Urothelium cell line (cell line): Measurements from ENCODE around the gene TEX2.
"Not testable (repeated sequence)": the region's sequence is repeated elsewhere in the genome, so short reads cannot be mapped to it uniquely, and the experiment has no call there.

Experiments used
- DNase-seq: peaks from one replicate; pipeline ENCODE4 v3.0.0; 2011; ENCODE audit warnings: low spot score, mixed read lengths
- FAIRE-seq: peaks from 2 replicates; lab custom pipeline; 2011; peaks lifted over from hg19 to GRCh38; lab: Jason Lieb, UNC

The TEX2 gene

DNA sequence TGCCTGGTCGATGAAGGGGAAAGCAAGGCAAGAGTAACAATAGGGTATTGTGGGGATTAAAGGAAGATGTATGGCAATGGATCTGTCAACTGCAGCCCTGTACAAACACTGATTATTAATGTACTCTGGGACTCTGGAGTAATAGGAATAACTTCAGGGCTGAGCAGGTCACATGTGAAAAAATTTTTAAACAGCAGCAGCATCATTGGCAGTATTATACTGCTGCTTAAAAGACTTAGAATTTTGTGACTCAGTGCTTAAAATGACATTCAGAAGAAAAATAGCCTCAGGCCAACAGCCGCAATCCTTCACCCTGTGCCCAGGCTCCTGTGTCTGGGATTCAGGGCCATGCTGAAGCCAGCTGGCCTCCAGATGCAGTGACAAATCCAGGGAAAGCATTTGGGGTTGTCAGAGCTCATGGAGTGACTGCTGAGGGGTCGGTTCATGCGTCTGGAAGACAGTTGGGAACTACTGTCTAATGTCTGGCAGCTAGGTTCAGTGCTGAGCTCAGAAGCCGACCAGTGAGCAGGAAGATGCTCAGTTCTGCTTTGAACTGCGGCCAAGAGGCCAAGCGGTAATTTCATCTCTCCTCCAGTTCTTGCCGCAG is 22.2 kb downstream of the TEX2 start:
- FAIRE-seq, result no peak
- DNase-seq, result no peak

DNA sequence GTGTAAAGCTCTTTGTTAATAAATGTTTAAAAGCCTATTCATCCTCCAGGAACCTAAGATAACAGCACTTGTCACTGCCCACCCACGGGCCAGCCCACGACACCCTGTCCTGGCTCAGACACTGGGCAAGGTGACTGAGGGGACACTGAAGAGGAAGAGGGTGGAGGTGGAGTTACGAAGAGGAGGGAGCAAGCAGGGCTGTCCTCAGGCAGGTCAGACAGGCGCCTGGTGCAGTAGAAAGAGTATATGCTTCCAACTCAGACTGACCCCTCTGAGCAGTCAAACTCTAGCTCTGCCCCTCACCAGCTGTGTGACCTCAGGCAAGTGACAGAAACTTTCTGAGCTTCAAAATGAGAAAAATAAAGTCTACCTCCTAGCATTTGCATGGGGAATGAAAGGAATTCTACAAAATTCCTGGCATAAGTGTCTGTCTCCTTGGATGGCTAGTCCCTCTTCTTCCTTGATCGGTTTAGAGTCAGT is 22.8 kb downstream of the TEX2 start:
- FAIRE-seq (no peak), DNase-seq (no peak)

DNA sequence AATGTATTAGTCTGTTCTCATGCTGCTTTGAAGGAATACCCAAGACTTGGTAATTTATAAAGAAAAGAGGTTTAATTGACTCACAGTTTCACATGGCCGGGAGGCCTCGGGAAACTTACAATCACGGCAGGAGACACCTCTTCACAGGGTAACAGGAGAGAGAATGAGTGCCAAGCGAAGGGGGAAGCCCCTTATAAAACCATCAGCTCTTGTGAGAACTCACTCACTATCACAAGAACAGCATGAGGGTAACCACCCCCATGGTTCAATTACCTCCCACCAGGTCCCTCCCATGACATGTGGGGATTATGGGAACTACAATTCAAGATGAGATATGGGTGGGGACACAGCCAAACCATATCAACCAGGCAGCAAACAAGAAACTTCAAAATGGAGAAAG is 24.6 kb downstream of the TEX2 start:
- FAIRE-seq, DNase-seq: not testable (repeated sequence)

DNA sequence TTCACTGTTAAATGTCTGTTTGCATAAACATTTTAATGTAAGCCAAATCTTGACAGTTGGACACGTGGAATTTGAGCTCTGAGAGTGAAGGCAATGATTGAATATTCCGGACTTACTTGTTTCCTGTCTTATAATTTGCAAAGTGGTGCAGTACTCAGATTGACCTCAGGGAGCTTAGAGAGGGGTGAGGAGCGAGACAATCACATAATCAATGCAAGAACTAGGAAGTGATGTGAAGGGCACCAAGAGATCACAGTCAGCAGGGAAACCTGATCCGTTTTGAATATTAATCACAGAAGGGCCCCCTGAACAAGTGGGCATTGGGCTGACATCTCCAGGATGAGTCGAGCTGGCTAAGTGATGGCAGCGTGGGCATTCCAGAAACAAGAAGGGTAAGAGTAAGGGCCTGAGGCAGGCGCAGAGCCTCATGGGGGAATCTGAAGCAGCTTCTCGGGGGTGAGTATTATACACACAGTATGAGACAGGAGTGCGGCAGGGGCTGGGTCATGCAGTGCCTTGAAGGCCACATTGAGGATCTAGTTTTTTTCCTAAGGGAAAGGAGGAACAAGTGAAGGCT is 26.1 kb downstream of the TEX2 start:
- FAIRE-seq (no peak), DNase-seq (no peak)

DNA sequence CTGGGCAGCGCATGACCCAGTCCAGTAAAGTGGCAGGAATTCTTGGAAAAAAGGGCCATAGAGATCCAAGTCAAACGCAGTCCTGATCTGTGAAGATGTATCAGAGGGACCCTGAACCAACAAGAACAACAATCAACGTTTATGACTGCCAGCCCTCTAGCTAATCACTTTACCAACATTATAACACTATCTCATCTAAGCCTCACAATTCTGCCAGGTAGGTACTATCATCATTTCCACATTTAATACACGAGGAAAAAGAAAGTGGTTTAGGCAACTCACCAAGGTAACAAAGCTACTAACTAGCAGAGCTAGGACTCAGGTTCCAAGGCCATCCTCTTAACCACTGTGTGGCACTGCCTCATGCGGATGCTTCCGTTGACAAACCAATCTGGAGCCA is 28.1 kb downstream of the TEX2 start:
- no peak for FAIRE-seq

DNA sequence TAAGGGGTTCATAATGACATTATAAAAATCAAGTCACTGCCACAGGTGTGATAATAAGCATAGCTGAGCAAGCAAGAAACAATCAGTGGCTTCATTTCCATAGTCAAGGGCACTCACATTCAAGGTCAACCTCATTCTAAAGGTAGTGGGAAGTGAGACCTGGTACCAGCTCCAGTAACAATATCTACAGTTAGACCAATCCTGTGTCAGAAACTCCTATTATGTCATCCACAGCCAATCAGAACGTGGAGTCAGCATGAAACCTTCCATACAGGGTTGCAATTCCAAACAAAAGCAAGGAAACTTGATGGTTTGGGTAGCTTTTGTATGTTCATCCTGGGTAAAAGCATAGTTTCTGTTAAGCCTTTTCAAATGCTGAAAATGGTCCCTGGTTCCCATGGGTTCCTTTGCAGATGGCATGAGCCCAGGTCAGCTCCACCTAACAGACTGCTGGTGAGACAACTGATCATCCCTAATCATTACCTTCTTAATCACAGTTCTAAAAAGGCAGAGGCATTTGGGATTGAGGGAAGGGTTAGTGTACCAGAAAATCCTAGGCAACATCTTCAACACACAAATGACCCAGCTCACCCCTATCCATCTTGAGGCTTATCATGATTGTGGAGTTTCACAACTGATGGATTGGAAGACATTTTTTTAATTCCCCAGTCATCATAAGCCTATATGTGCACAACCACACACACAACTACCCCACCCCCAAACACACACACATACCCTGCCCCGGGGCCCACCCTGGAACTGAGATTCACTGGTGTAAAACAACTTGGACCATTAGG is 30.4 kb downstream of the TEX2 start:
- FAIRE-seq (no peak), DNase-seq (no peak)

More for the DNA sequence above, 28.1 kb downstream of the TEX2 start:
- no peak for DNase-seq

DNA sequence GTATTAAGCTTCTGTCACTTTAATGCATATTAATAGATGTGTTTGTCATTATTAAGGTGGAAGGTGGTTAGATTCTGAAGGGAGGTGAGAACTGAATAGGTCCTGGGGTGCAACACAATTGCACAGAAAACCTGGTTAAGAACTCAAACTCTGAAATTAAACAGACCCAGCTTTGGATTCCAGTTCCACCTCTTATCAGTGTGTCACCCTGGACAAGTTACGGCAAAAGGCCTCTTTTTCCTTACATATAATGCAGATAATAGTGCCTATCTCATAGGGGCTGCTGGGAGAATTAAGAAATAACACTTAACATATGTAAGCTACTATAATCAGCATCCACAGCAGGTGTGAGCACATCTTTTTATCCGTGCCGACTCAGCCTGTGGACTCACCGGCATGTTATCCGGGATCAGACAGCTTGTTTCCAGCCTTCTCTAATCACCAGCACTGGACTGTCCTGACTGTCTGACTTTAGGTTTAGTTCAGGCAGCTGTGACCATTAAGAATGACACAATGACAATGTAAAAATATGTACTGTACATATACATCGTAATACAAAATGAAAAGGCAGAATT is 31.4 kb downstream of the TEX2 start:
- DNase-seq (no peak), FAIRE-seq (no peak)

DNA sequence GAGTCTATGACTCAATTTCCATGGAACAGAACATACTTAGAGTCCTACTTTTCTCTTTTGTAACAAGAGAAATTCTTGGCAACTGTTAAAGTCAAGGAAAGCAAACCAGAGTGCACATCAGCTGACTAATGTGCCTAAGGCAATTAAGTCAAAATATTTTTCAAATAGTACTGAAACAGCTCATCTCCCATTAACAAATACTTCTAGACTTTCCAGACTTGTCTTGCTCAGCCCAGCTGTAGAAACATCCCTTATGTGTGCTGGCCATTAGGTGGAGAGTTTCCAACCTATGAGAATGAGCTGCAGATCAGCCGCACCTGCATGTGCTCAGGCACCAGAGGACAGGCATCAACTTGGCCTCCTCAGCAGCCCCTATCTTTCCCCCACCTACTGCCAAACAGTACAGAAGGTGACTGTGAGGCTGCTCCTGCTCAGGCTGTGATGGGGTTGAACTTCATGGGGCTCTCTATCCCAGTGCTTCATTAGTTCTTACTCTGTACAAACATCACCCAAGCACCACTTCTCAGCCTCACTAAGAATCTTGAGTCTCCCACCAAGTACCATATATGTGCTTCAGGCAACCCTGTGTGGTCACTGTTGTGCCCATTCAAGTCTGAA is 32.2 kb downstream of the TEX2 start:
- FAIRE-seq (no peak), DNase-seq (no peak)

DNA sequence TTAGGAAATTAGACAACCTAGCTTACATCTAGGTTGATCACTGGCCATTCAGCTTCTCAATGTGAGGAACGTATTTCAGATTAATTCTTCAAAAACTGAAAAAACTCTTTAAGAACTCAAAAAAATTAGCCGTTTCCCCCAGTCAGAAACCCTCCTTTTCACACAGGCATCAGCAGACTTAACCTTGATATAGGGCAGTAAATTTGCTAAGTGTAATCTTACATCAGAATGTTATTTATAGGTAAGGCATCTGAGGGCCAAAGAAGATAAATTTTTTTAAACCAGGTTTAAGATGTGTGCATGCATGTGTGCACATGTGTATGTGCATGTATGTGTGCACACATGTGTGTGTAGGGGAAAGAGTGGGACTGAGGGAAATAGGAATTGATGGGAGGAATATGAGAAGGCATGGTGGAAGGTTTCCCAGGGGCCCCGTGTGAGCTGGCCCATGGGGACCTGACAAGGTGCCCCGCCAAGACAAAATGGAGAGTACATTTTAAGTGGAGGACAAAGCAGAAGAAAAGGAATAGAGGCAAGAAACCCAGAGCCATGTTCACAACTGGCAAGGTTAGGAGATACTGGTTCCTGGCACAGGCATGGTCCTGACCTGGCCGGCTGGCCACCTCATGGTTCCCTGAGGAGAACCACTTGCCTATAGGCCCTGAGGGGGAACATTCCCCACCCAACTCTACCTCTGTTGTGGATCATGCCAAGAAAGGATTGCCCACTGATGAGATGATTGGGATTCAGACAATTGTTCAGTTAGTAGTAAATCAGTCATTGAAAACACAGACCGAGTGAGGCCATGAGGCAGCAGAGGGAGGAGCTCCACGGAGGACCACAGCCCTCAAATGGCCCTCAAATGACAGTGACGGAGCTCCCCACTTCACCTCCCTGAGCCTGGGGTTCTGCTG is 33.0 kb downstream of the TEX2 start:
- FAIRE-seq (no peak), DNase-seq (no peak)

DNA sequence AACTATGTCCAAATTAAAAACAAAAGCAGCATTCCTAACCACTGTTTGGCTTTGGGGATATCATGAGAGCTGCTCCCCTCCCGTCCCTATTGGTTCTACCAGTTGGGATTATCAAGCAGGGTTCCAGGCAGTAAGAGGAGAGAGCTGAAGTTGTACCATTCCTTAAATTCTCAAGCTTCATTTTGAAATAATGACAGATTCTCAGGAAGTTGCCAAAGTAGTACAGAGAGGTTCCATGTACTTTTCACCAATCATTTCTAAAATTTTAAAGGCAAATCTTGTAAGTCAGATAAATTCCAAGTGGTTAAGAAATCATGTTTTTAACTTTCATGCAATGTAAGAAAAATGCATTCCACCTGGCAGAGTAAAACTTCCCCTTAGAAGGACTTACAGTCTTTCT is 36.9 kb downstream of the TEX2 start:
- no peak for FAIRE-seq
- DNase-seq, result no peak

DNA sequence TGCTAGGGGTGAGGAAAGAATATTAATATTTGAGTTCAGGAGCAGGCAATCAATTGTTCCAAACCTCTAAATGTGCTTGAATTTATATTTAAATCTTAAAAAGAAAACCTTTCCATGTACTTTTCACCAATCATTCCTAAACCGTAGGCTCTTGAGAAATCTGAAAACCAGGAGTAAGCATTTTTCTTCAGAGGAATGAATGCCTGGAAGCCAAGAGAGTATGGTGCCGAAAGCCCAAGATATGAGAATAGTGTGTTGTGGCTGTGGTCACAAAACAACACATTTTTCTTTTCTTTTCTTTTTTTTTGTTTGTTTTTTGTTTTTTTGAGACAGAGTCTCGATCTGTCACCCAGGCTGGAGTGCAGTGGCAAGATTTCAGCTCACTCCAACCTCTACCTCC is 37.6 kb downstream of the TEX2 start:
- FAIRE-seq, result no peak

DNA sequence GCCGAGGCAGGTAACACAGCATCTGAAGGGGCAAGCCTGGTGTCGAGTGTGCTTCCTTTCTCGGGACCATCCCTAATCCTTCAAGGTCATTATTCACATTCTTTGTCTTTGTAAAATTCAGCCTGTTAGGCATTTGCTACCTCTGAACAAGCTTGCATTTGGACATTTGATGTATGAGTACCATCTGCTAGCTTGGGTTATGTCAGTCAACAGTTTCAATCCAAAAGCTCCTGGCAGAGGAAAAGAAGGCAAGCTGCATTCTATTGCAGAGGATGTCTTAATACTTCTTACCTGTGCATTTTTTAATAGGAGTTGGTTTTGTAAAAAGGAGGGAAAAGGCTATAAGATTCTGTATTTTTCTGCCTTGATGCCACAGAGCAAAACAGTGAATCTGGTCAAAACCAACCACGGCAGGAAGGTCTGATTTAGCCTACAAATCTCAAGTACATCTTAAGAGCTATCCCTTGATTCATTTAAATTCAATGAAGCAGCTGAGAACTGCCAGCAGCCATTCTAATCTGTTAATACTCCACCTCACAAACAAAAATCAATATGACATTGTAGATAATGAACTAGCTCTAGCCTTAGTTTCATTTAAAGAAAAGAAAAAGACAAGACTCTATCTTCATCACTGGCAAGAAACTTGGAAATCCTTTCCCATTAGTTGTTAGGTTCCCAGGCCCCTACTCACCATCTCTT is 39.0 kb downstream of the TEX2 start:
- FAIRE-seq, result no peak
- DNase-seq, result no peak

More for the DNA sequence above, 37.6 kb downstream of the TEX2 start:
- no peak for DNase-seq

DNA sequence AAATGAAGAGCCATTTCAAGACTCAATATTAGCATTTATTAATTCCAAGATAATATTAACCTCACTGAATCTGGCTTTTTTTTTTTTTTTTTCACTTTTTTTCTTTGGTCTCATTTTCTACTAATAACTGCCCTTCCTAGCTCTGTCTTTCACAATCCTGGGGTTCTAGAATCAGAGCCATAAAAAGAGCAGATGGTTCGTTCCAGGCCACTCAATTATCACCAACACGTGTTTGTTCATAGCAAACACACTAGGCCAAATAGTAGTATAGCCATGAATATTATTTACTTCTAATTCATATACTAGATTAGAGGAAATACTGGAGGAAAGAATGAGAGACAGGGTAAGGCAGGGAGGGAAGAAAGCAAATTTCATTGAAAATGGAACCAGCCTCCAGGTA is 39.8 kb downstream of the TEX2 start:
- DNase-seq, result no peak
- no peak for FAIRE-seq

DNA sequence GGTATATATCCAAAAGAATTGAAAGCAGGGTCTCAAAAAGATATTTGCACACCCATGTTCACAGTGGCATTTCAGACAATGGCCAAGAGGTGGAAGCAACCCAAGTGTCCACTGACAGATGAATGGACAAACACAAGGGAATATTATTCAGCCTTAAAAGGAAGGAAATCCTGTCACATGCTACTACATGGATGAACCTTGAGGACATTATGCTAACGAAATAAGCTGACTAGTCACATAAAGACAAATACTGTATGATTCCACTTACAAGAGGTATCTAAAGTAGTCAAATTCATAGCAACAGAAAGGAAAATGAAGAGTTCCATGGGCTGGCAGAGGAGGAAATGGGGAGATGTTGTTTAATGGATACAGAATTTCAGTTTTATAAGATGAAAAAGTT is 41.4 kb downstream of the TEX2 start:
- DNase-seq (no peak), FAIRE-seq (no peak)

DNA sequence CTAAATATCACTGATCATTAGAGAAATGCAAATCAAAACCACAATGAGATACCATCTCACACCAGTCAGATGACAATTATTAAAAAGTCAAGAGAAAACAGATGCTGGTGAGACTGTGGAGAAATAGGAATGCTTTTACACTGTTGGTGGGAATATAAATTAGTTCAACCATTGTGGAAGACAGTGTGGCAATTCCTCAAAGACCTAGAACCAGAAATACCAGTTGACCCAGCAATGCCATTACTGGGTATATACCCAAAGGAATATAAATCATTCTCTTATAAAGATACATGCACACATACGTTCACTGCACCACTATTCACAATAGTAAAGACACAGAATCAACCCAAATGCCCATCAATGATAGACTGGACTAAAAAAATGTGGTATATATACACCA is 42.5 kb downstream of the TEX2 start:
- not testable (repeated sequence) for FAIRE-seq, DNase-seq

DNA sequence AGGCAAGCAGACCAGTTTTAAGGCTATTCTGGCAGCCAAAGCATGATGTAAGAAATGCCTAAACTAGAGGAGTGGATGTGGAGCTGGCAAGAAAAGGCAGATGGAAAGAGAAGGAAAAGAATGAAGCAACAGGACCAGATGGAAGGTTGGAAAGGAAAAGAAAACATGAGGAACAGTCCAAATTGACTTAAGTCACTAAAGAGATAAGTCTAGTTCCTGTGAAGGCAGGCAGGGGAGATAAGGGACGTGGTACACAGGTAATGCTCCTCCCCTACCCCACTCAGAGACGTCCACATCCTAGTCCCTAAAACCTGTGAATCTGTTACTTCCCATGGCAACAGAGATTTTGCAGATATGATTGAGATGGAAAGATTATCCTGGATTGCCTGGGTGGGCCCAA is 43.5 kb downstream of the TEX2 start:
- no peak for DNase-seq
- FAIRE-seq, result no peak

DNA sequence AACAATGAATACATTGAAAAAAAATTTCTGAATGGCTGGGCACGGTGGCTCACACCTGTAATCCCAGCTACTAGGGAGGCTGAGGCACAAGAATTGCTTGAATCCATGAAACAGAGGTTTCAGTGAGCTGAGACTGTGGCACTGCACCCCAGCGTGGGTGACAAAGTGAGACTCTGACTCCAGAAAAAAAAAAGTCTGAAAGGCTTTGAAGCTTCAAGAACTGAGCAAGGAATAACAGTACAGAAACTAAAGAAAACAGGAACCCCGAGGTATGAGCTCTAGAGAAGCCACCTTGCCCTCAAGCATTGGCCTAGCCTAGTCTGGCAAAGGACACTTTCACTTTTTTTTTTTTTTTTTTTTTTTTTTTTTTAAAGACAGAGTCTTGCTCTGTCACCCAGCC is 45.0 kb downstream of the TEX2 start:
- DNase-seq, result no peak
- FAIRE-seq, result no peak

DNA sequence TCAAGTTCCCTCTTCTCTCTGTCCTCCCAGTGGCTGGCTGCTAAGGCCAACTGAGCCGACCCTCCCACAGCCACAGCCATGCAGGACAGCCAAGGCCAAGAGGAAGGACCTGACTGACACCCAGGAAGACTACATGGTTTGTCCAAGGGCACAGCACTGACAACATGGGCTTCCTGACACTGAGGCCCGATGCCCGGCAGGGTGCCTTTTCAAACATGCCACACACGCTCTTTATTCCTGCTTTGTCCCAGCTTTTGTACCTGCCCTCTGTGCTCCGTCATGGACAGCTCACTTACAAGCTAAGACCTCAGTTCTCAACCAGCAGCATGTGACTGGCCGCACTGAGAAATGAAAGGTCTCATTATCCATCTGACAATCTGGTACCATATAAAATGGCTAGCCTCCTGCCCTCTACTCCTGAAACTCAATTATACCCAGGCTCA is 45.8 kb downstream of the TEX2 start:
- DNase-seq (no peak), FAIRE-seq (no peak)
